Melanocyte of skin (primary cell): Measurements from ENCODE around the gene UBE2R2. TPM values are rescaled to one million over a fixed set of nuclear protein-coding genes. Genes with fewer than 3 reads are reported as not detected.

ENCODE experiments used
- small RNA-seq, 2 donors: library from RNA; depleted of rRNA; stranded (forward); fragments of <200 nt; gene quantifications; one replicate each; pipeline ENCODE3, GENCODE V24; 2012
- total RNA-seq, 2 donors: library from RNA; depleted of rRNA; stranded (reverse); fragments of >200 nt; gene quantifications; 2 replicates each; pipeline ENCODE4 v1.2.3, GENCODE V29; 2012

The UBE2R2 gene
- total RNA-seq = 10 to 100 TPM; 17.2 to 20.6 TPM

GRCh38 chr9:33816327-33817252 is at the start of gene UBE2R2:
Gene UBE2R2, plus strand, starts transcription at chr9:33817160. Its CDS starts 598 bp downstream, at chr9:33817758.

GRCh38 chr9:33795281-33795680 is 21.7 kb upstream of the UBE2R2 start, which contains the start of gene PRSS3:
Gene PRSS3, plus strand, starts transcription at chr9:33795561. Its CDS starts 13 bp downstream, at chr9:33795574.

Small RNA genes lying within 50 kb of the gene (small RNA-seq; reads per million reads assigned to genes)
- gene RF00019 = 0 reads per million in 2 donors
- gene RNU4ATAC11P = 0 reads per million in 2 donors
- gene SNORD121A = 42.2 to 50.7 reads per million in 2 donors
- gene SNORD121B = 0 reads per million in 2 donors

Other genes starting within 250 kb of the UBE2R2 start
- gene PRSS3, start 21.6 kb upstream of the UBE2R2 start, total RNA-seq = under 1 TPM in 1 of 2 donors, not detected in 1; 0.33 TPM
- 10 to 100 TPM; 23.7 to 26.0 TPM for gene UBAP2, start 231.7 kb downstream of the UBE2R2 start, total RNA-seq